KMS-11 (cell line): ENCODE results near the gene KCNQ1.

Experiments used
- H2AFZ ChIP-seq: fragments of 200-600 bp; sonication (generic); 2 replicates; pipeline ENCODE4 v1.6.1; 2016; ENCODE audit warnings: antibody characterized with exemption, mixed run types, low read depth
- H3K27ac ChIP-seq: fragments of 200-600 bp; sonication (generic); 2 replicates; pipeline ENCODE4 v1.6.1; 2016; ENCODE audit warnings: mild to moderate bottlenecking, mixed run types
- H3K27me3 ChIP-seq: fragments of 200-600 bp; sonication (generic); 2 replicates; pipeline ENCODE4 v1.6.1; 2017; ENCODE audit warnings: mild to moderate bottlenecking, low read depth, mixed run types, moderate library complexity; ENCODE audit not compliant: insufficient read depth
- H3K36me3 ChIP-seq: fragments of 200-600 bp; sonication (generic); 2 replicates; pipeline ENCODE4 v1.6.1; 2017; ENCODE audit warnings: mild to moderate bottlenecking, mixed run types; ENCODE audit not compliant: insufficient read depth
- H3K4me1 ChIP-seq: fragments of 200-600 bp; sonication (generic); 2 replicates; pipeline ENCODE4 v1.6.1; 2016; ENCODE audit warnings: mild to moderate bottlenecking, low read depth, mixed run types; ENCODE audit not compliant: poor library complexity, severe bottlenecking
- H3K4me2 ChIP-seq: fragments of 200-600 bp; sonication (generic); 2 replicates; pipeline ENCODE4 v1.7.0; 2016; ENCODE audit warnings: mild to moderate bottlenecking, mixed run types
- H3K4me3 ChIP-seq: fragments of 200-600 bp; sonication (generic); IDR thresholded peaks from 2 replicates; pipeline ENCODE4 v1.6.1; 2017; ENCODE audit warnings: low read depth, low read length, mixed read lengths; ENCODE audit not compliant: insufficient read depth
- H3K79me2 ChIP-seq: fragments of 200-600 bp; sonication (generic); 2 replicates; pipeline ENCODE4 v1.6.1; 2016; ENCODE audit warnings: low read depth, mixed run types; ENCODE audit not compliant: insufficient read depth
- H3K9ac ChIP-seq: fragments of 200-600 bp; sonication (generic); 2 replicates; pipeline ENCODE4 v1.6.1; 2016; ENCODE audit warnings: mild to moderate bottlenecking, mixed run types
- H4K20me1 ChIP-seq: fragments of 200-600 bp; sonication (generic); 2 replicates; pipeline ENCODE4 v1.6.1; 2016; ENCODE audit warnings: mild to moderate bottlenecking, mixed run types; ENCODE audit not compliant: insufficient read depth
- CTCF ChIP-seq: fragments of 200-600 bp; sonication (generic); conservative IDR thresholded peaks from 2 replicates; pipeline ENCODE4 v1.6.1; 2017; ENCODE audit warnings: low read depth, mild to moderate bottlenecking, antibody characterized with exemption, low read length, moderate library complexity, mixed read lengths

The KCNQ1 gene

DNA sequence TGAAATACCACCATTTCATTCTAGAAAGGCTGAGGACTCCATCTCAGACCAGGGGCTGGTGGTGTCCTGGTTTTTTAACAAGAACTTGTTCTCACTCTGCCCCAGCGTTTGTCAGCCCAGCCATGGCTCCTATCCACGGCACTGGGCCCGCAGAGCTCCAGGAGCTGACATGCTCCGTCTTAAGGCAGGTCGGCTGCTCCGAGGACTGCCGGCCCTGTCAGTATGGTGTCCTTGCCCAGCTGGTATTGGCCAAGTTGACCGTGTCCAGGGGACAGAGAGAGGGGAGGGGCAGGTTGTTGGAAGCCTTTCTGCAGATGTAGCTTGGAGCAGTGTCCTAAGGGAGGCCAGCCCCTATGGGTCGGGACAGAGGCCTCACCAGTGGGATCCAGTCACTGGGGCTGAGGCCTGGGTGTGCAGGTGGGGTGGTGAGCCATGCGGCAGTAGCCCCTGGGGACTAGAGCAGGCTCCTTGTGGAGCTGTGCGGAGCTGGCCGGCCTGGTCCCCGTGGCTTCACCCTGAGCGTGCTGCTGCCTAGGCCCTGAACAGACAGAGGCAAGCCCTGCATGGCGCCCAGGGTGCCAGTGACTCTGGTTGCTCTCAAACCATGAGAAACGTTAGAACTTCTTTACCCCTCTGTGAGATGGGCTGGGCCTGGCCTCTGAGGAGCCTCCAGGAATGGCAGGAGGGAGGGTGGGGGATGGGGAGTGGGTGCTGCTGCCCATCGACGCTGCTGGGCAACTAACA lies 294.9 kb downstream of the KCNQ1 start:
- H3K4me3 ChIP-seq: no peak overlapping the region
- no peaks in the 10 kb centered on the region for H3K36me3 ChIP-seq
- H3K79me2 ChIP-seq: no peaks in the 10 kb centered on the region
- no peak overlapping the region for H3K27ac ChIP-seq
- no peak overlapping the region for H3K9ac ChIP-seq
- H3K27me3 ChIP-seq: no peaks in the 10 kb centered on the region
- no peak for TF ChIP-seq CTCF
- H3K4me2 ChIP-seq: no peak overlapping the region
- no peaks in the 10 kb centered on the region for H3K4me1 ChIP-seq
- no peaks in the 10 kb centered on the region for H4K20me1 ChIP-seq
- H2AFZ ChIP-seq: no peak overlapping the region

DNA sequence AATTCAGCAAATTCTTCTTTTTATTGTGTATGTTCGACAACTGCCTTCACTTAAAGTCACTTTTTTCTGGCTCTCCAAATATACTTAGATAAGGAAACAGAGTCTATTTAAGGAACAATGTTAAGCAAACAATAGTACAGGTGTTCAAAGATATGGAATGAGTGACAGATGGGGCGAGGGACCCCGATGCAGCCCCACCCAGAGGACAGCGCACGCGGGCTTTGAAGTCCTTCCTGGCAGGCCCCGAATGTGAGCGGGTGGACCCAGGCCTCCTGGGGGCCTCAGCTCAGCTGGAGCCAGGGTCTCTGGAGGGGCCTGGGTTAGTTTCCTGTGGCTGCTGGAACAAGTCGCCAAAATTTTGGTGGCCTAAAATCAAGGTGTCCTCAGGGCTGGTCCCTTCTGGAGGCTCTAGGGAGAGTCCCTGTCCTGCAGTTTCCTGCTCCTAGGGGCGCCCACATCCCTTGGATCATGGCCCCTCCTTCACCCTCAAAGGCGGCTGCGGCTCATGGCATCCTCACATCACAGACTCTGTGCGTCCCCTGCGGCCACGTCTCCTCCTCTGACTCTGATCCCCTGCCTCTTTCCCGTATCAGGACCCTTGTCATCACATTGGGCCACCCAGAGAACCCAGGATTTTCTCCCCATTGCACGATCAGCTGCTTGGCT lies 295.6 kb downstream of the KCNQ1 start:
- H3K4me1 ChIP-seq: no peaks in the 10 kb centered on the region
- no peak overlapping the region for H2AFZ ChIP-seq

DNA sequence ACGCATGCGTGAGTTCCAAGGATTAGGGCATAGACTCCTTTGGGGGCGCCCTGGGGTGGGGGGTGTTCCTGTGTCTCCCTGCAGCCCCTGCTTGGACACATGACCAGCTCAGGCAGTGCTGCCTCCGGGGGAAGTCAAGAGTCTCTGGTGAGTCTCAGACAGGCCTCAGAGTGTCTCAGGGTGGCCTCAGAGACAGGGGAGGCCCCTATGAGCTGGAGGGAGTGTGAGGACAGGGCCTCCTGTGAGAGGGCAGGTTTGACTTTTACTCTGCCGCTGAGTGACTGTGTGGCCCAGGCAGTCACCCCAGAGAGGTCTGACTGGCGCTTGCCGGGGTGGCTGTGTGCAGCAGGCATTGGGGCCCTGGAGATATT lies 296.2 kb downstream of the KCNQ1 start:
- no peak overlapping the region for H3K27ac ChIP-seq
- H3K4me2 ChIP-seq: no peak overlapping the region

More for the DNA sequence above, 295.6 kb downstream of the KCNQ1 start:
- no peak for TF ChIP-seq CTCF
- Histone ChIP-seq H4K20me1 (no peaks in the 10 kb centered on the region), H3K79me2 (no peaks in the 10 kb centered on the region), H3K4me2 (no peak overlapping the region), H3K9ac (no peak overlapping the region), H3K36me3 (no peaks in the 10 kb centered on the region), H3K27me3 (no peaks in the 10 kb centered on the region), H3K27ac (no peak overlapping the region), H3K4me3 (no peak overlapping the region)

GRCh38 chr11:2741377-2742131 lies 296.7 kb downstream of the KCNQ1 start:
- no peaks in the 10 kb centered on the region for H3K79me2 ChIP-seq
- no peaks in the 10 kb centered on the region for H3K36me3 ChIP-seq
- H3K27ac ChIP-seq: no peak overlapping the region
- H3K4me2 ChIP-seq: no peak overlapping the region
- no peak overlapping the region for H3K4me3 ChIP-seq
- no peaks in the 10 kb centered on the region for H4K20me1 ChIP-seq
- H2AFZ ChIP-seq: no peak overlapping the region
- TF ChIP-seq CTCF: no peak
- no peaks in the 10 kb centered on the region for H3K27me3 ChIP-seq
- H3K4me1 ChIP-seq: no peaks in the 10 kb centered on the region
- no peak overlapping the region for H3K9ac ChIP-seq

More for the DNA sequence above, 296.2 kb downstream of the KCNQ1 start:
- H3K36me3 ChIP-seq: no peaks in the 10 kb centered on the region
- H3K27me3 ChIP-seq: no peaks in the 10 kb centered on the region
- H2AFZ ChIP-seq: no peak overlapping the region
- no peaks in the 10 kb centered on the region for H3K79me2 ChIP-seq
- H4K20me1 ChIP-seq: no peaks in the 10 kb centered on the region
- no peaks in the 10 kb centered on the region for H3K4me1 ChIP-seq
- H3K9ac ChIP-seq: no peak overlapping the region
- TF ChIP-seq CTCF: no peak
- no peak overlapping the region for H3K4me3 ChIP-seq
